ENCODE data around the gene YBX2.

- TF ChIP-seq EZH2phosphoT487 (IDR thresholded peaks at IDR 0.05; ENCODE audit: insufficient read depth, low read depth) (no peak), EZH2 (IDR thresholded peaks at IDR 0.05; ENCODE audit: insufficient read depth, poor library complexity, severe bottlenecking) (no peak)
Measured at GRCh38 chr17:7290685-7291084, 3.8 kb downstream of the YBX2 start.
